ENCODE measurements around the gene DOCK4.
A peak's percentile ranks its signal among the peaks of the same experiment; 100 is the strongest.

The DOCK4 gene

DNA sequence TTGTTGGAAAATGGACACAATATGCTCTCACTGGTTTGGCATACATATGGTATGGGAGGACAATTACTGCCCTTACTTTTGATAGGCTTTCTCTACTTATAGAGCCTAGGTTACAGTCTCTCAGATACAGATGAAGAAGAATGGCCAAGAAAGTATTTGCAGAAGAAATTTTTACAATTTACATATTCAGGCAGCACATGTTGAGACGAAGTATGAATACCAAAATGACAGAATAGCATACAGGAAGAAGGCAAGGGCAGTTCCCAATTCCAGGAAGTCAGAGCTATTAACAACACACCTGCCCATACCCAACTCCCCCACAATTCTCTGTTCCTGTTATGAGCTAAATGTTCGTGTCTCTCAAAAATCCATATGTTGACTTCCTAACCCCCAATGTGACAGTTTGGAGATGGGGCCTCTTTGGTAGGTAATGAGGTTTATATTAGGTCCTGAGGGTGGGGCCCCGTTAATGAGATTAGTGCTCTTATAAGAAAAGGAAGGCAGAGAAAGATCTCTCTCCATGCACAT lies 67.8 kb downstream of the DOCK4 start:
- DNase-seq (ENCODE audit: low read depth): peak; percentile 2
- TF ChIP-seq, protein P1, sequence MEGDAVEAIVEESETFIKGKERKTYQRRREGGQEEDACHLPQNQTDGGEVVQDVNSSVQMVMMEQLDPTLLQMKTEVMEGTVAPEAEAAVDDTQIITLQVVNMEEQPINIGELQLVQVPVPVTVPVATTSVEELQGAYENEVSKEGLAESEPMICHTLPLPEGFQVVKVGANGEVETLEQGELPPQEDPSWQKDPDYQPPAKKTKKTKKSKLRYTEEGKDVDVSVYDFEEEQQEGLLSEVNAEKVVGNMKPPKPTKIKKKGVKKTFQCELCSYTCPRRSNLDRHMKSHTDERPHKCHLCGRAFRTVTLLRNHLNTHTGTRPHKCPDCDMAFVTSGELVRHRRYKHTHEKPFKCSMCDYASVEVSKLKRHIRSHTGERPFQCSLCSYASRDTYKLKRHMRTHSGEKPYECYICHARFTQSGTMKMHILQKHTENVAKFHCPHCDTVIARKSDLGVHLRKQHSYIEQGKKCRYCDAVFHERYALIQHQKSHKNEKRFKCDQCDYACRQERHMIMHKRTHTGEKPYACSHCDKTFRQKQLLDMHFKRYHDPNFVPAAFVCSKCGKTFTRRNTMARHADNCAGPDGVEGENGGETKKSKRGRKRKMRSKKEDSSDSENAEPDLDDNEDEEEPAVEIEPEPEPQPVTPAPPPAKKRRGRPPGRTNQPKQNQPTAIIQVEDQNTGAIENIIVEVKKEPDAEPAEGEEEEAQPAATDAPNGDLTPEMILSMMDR (IDR thresholded peaks at IDR 0.05; ENCODE audit: low read depth, low read length, missing control alignments): no peak
- H3K4me3 ChIP-seq (ENCODE audit: low read depth, low read length): no peak overlapping the region

DNA sequence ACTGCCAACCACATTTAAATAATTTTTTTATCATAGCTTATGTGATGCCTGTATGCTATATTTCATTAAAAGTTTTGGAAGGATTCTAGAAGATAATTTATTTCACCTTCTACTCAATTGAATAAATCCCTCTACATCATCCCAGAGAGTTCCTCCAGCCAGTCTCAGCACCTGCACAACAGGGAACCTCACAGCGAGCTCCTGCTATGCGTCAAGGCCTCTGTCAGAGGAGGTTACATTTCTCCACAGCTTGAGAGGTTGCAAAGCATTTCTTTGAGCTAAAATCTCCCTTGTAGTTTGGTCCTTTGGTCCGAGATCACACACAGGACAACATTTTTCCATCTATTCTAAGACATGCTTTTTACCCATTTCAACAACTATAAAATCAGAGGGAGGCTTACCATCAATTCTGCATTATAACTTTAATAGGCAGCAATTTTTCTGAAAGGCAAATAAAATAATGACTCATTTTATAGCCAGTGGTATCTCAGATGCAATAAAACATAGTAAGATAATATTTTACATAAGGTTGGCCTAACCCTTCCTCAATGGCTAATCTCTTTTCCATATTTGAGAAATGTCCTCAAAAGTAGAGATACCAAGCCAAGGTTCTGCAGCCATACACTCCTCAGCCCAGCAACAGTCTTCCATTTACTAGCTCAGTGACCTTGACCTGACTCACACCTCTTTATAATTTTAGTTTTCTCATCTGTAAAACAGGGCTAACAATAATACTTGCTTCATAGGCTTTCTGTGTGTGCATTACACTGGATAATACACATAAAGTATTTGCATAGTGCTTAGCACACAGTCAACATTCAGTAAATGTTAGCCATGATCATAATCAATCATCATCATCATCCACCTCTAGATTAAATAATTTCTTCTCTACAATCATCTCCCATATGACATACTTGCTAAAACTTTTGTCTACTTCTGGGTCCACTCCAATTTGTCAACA lies 68.8 kb downstream of the DOCK4 start:
- DNase-seq (ENCODE audit: low read depth): no peak
- TF ChIP-seq, protein P1 (IDR thresholded peaks at IDR 0.05; ENCODE audit: low read depth, low read length, missing control alignments): no peak
- H3K4me3 ChIP-seq (ENCODE audit: low read depth, low read length): no peak overlapping the region

- H3K4me3 ChIP-seq (ENCODE audit: low read depth, low read length): no peak overlapping the region
- DNase-seq (ENCODE audit: low read depth): no peak
- TF ChIP-seq, protein P1 (IDR thresholded peaks at IDR 0.05; ENCODE audit: low read depth, low read length, missing control alignments): no peak
Observed at GRCh38 chr7:112136271-112137008, 69.8 kb downstream of the DOCK4 start.

GRCh38 chr7:112135815-112136214 lies 70.4 kb downstream of the DOCK4 start:
- DNase-seq (ENCODE audit: low read depth): no peak
- H3K4me3 ChIP-seq (ENCODE audit: low read depth, low read length): no peak overlapping the region
- TF ChIP-seq, protein P1 (IDR thresholded peaks at IDR 0.05; ENCODE audit: low read depth, low read length, missing control alignments): no peak

DNA sequence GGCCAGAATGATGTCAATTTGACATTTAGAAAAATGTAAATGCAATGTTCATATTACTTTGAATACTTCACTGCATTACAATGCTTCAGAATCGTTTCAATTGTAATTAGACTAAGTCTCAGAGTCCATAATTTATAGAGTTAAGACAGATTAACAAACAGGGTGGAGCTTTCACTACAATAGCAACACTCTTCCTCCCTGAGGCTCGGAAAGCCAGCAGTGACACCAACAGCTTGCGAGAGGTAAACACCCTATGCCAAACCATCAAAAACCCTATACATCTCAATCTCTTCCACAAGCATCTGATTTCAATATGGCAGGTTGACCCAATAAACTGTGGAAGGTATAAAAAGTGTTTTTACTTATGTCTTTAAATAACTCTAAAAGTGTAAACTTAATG lies 72.2 kb downstream of the DOCK4 start:
- H3K4me3 ChIP-seq (ENCODE audit: low read depth, low read length): no peak overlapping the region
- no peak for DNase-seq (ENCODE audit: low read depth)
- TF ChIP-seq, protein P1 (IDR thresholded peaks at IDR 0.05; ENCODE audit: low read depth, low read length, missing control alignments): no peak

DNA sequence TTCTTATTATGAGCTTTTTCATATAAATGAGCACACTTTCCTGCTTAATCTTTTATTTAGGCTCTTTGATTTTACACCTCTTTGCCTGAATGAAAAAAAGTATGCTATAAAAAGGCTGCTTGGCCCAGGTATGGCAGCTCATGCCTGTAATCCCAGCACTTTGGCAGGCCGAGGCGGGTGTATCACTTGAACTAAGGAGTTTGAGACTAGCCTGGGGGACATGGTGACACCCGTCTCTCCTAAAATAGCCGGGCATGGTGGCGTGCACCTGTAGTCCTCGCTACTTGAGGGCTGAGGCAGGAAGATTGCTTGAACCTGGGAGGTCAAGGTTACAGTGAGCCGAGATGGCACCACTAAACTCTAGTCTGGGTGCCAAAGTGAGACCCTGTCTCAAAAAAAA lies 72.9 kb downstream of the DOCK4 start:
- TF ChIP-seq, protein P1 (IDR thresholded peaks at IDR 0.05; ENCODE audit: low read depth, low read length, missing control alignments): no peak
- DNase-seq (ENCODE audit: low read depth): no peak

More for the DNA sequence above, 72.9 kb downstream of the DOCK4 start:
- H3K4me3 ChIP-seq (ENCODE audit: low read depth, low read length): no peak overlapping the region
